Measurements from ENCODE around the gene LAPTM5.

LAPTM5 gene

DNA sequence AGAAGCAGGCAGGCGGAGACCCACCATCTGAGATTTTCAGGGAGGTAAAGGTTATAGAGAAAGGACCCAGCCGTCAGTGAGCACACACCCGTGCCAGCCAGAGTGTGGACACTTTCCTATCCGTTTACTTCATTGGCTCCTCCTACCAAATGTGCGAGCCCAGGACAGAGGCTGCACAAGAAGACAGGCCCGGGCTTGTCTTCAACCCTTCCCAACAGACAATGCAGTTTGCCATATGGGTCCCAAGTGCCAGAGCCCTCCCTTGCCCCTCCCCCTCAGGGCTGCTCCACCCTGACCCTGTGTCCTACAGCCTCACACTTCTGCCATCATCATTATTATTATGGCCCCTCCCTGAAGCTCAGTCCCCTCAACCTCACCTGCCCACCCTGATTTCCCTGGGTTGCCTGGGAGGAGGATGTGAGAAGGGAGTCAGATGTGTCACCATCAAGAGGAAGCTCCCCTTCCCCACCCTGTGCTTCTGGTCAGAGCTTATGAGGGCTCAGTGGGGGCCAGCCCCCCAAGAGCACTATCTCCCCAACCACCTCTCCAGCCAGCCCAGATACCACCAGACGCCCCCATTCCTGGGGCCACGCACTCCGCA lies 9.4 kb downstream of the LAPTM5 start:
- DNase-seq (ENCODE audit: low spot score), result no peak
- TF ChIP-seq, protein P1, sequence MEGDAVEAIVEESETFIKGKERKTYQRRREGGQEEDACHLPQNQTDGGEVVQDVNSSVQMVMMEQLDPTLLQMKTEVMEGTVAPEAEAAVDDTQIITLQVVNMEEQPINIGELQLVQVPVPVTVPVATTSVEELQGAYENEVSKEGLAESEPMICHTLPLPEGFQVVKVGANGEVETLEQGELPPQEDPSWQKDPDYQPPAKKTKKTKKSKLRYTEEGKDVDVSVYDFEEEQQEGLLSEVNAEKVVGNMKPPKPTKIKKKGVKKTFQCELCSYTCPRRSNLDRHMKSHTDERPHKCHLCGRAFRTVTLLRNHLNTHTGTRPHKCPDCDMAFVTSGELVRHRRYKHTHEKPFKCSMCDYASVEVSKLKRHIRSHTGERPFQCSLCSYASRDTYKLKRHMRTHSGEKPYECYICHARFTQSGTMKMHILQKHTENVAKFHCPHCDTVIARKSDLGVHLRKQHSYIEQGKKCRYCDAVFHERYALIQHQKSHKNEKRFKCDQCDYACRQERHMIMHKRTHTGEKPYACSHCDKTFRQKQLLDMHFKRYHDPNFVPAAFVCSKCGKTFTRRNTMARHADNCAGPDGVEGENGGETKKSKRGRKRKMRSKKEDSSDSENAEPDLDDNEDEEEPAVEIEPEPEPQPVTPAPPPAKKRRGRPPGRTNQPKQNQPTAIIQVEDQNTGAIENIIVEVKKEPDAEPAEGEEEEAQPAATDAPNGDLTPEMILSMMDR (IDR thresholded peaks at IDR 0.05; ENCODE audit: borderline replicate concordance, control extremely low read depth, extremely low read depth, insufficient read depth, missing control alignments), result no peak
- in situ Hi-C loops (cut with MboI; ENCODE audit: low sequenced_read_pairs, unreplicated experiment), result no loop called here

DNA sequence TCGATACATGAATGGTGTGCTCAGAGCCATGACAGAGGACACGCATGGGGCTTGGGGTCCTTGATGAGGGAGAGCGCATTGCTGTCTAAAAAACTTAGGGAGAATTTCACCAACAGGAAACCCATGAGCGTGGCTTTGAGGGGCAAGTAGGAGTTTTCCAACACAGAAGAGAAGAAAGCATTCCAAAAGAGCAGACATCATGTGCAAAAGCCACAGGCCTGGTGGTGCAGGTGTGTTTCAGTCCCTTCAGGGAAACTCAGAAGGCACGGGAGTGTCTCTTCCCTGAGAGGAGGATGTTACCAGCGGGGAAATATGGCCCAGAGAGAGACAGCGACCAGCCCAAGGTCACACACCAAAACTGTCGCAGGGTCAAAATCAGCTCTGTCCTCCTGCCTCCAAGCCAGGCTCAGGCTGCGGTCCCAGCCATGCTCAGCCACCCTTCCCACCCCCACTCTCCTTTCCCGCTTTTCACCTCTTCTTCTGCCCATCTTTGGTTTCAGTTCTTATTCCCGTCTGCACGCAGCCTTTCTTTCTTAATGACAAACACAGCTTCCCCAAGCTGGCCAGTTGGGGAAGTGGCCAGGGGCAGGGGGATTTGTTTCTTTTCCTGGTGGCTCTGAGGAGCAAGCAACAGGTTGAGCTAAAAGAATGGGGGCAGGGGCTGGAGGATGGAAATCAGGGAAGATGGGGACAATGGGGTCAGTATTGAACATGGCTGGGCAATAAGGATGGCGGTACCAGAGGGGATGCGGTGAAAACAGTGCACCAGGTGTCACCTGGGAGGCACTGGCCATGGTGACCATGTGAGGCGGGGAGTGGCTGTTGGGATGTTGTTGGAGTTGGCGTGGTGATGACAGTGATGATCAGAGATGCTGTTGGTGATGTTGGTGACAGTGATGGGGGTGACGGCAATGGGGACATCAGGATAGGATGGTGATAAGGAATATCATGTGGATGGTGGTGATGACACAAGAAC lies 10.3 kb downstream of the LAPTM5 start:
- no peak for DNase-seq (ENCODE audit: low spot score)
- in situ Hi-C loops (cut with MboI; ENCODE audit: low sequenced_read_pairs, unreplicated experiment), result no loop called here
- TF ChIP-seq, protein P1 (IDR thresholded peaks at IDR 0.05; ENCODE audit: borderline replicate concordance, control extremely low read depth, extremely low read depth, insufficient read depth, missing control alignments), result no peak

DNA sequence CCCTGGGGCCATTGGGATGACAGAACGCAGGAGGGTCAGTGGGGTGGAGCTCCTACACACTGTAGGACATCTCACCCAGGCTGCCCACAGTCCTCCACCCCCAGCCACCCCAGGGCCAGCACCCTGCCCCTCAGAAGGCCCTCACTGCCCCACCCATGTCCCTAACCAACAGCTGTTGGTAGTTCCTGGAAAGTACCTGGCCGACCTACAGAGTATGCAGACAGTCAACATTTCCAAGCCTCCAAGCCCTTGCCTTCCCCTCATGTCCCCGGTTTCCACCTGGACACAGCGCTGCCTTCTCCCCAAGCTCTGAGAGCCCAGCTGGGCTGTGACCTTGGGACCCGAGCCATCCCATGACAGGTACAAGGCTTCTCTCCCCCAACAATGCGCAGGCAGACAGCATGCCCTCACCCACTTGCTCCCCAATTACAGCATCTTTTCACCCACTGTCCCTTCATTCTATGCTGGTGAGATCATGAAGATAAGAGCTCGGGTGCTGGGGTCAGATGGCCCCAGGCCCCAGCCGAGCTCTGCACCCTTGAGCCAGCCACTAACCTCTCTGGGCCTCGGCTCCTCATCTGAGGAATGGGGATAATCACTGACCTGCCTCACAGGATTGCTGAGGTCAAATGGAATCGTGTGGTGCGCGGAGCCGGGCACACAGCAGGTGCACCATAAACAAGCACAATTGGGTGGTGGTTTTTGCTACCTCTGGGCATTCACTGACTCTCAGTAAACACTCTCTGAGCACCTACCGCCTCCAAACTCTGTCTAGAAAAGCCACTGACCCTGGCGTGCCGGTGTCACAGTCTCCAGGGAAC lies 11.2 kb downstream of the LAPTM5 start:
- in situ Hi-C loops (cut with MboI; ENCODE audit: low sequenced_read_pairs, unreplicated experiment), result no loop called here
- TF ChIP-seq, protein P1 (IDR thresholded peaks at IDR 0.05; ENCODE audit: borderline replicate concordance, control extremely low read depth, extremely low read depth, insufficient read depth, missing control alignments), result no peak
- no peak for DNase-seq (ENCODE audit: low spot score)

DNA sequence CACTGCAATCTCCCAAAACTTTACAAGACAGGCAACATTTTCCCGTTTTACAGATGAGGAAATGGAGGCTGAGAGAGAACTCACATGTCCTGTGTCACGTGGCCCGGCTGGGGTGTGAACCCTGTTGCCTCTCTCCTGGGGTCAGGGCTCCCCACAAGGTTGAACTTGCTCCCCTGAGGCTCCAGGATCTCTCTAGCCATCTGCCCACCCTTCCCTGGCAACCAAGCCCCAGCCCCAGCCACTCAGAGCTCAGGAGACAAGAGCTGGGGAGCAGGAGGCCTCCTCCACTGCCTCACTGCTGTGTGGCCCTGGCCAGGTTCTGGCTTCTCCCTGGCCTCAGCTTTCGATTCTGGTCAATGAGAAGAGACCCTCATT lies 11.8 kb downstream of the LAPTM5 start:
- TF ChIP-seq, protein P1 (IDR thresholded peaks at IDR 0.05; ENCODE audit: borderline replicate concordance, control extremely low read depth, extremely low read depth, insufficient read depth, missing control alignments), result no peak
- no peak for DNase-seq (ENCODE audit: low spot score)
- in situ Hi-C loops (cut with MboI; ENCODE audit: low sequenced_read_pairs, unreplicated experiment), result no loop called here

DNA sequence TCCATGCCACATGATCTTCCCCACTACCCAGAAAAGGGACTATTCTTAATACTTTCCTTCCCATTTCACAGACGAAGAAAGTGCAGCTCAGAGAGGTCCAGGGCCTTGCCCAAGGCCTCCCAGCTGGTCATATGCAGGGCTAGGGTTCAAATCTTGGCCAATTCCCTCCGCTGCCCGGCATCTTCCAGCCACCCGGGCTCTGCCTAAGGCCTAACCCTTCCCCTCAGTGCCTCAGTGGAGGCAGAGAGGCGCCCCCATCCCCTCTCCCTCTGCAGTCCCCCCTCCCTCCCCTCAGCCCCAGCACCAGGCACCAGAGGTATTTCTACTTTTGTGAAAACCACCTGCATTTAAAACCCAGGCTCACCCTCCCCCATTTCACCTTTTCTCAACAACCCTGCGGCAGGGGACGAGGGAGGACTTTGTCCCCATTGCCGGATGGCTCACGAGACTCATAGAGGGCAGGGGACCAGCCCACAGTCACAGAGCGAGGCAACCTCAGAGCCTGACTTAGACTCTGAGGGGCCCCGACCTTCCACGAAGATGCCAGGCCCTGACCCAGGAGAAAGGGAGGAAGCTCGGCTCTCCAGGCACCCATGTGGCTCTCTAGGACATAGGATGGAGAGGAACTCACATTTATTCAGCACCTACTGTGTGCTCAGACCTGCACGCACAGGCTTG lies 12.3 kb downstream of the LAPTM5 start:
- DNase-seq (ENCODE audit: low spot score), result no peak
- in situ Hi-C loops (cut with MboI; ENCODE audit: low sequenced_read_pairs, unreplicated experiment), result no loop called here
- TF ChIP-seq, protein P1 (IDR thresholded peaks at IDR 0.05; ENCODE audit: borderline replicate concordance, control extremely low read depth, extremely low read depth, insufficient read depth, missing control alignments), result no peak

All from GM13976 (cell line).